Right lobe of liver (tissue), 4 donors: ENCODE results near the gene ARL13B.

Experiments used
- POLR2A ChIP-seq: fragments of 450-650 bp; IDR thresholded peaks from one replicate; pipeline ENCODE4 v1.6.1; 2017; ENCODE audit warnings: antibody characterized with exemption, mild to moderate bottlenecking
- TF ChIP-seq, protein P1 (sequence below), 4 donors: fragments of 200-600 bp in 3 of 4; fragments of 450-650 bp in 1 of 4; IDR thresholded peaks; one replicate each; pipeline versions ENCODE4 v1.5.1 to v1.8.0; 2016 to 2022; ENCODE audit warnings: antibody characterized with exemption in 4 of 4, mild to moderate bottlenecking in 2 of 4
- donor health status: DM: no; HTN: no; CAD: no.
- donor health status: DM: no; HTN: no; CAD: no.
- donor health status: DM: no; HTN: yes; CAD: no.

DNA sequence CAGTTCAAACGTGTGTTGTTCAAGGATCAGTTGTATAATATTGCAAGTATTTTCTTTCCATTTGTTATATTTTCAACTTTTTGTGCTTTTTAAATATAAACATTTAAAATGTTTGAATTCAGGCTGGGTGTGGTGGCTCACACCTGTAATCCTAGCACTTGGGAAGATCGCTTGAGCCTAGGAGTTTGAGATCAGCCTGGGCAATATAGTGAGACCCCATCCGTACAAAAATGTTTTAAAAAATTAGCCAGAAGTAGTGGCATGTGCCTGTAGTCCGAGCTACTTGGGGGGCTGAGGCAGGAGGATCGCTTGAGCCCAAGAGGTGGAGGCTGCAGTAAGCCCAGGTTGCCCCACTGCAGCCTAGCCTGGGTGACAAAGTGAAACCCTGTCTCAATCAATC lies 4.7 kb downstream of the ARL13B start:
- TF ChIP-seq POLR2A, result no peak
- TF ChIP-seq, protein P1, sequence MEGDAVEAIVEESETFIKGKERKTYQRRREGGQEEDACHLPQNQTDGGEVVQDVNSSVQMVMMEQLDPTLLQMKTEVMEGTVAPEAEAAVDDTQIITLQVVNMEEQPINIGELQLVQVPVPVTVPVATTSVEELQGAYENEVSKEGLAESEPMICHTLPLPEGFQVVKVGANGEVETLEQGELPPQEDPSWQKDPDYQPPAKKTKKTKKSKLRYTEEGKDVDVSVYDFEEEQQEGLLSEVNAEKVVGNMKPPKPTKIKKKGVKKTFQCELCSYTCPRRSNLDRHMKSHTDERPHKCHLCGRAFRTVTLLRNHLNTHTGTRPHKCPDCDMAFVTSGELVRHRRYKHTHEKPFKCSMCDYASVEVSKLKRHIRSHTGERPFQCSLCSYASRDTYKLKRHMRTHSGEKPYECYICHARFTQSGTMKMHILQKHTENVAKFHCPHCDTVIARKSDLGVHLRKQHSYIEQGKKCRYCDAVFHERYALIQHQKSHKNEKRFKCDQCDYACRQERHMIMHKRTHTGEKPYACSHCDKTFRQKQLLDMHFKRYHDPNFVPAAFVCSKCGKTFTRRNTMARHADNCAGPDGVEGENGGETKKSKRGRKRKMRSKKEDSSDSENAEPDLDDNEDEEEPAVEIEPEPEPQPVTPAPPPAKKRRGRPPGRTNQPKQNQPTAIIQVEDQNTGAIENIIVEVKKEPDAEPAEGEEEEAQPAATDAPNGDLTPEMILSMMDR (IDR thresholded peaks at IDR 0.05), result no peak
